Subcutaneous adipose tissue (tissue), 4 donors: ENCODE measurements around the gene LRRC42. TPM values are rescaled to one million over a fixed set of nuclear protein-coding genes. Genes with fewer than 3 reads are reported as not detected.

ENCODE experiments used
- total RNA-seq, 4 donors: library from RNA; depleted of rRNA; stranded (reverse); fragments of >200 nt; gene quantifications; one replicate each; pipeline ENCODE4 v1.1.0, GENCODE V29; 2016
- TF ChIP-seq, protein P1 (sequence below): fragments of 450-650 bp; IDR thresholded peaks from one replicate; pipeline ENCODE4 v1.5.1; 2016; ENCODE audit warnings: low read depth, mild to moderate bottlenecking, control low read depth, antibody characterized with exemption, moderate library complexity

Gene LRRC42
- total RNA-seq, 4 donors from 2014 or later: 9.6 to 19.4 (median 15.3) TPM

DNA sequence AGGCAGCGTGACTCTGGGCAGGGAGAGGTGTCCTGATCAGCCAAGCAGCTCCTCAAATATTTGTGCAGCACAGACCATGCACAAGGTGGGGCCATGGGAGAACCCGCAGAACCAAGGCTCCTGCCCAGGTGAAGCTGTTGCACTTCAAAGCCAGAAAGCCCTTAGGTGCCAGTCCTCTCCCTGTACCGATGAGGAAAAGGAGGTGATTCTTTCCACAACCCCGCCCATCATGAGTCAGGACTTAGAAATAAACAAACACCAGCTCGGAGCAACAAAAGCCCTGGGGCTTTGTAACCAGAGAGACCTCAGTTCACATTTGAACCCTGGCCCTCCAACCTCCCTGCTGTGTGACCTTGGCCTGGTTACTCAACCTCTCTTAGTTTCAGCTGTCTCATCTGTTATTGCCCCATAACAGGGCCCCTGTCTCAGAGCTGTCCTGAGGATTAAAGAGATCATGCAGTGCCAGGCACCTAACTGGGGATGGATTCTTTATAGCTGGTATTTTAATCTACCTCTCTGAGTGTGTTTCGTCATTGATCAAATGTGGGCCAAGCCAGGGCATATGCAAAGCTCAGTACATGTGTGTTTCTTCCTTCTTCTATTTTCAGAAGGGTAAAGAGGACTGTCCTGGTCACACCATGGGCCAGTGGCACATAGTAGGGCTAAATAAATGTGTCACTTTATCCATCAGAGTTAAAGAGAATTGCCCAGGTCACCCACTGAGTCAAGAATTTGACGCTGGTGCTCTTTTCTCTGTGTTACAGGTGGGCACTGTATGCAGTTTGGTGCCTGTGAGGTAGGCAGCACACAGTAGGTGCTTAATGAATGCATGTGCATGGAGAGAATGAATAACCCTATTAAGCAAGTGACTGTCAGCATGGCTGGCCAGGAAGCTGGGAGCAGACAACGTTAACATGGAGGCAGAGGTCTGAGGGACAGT lies 70.5 kb downstream of the LRRC42 start:
- TF ChIP-seq, protein P1, sequence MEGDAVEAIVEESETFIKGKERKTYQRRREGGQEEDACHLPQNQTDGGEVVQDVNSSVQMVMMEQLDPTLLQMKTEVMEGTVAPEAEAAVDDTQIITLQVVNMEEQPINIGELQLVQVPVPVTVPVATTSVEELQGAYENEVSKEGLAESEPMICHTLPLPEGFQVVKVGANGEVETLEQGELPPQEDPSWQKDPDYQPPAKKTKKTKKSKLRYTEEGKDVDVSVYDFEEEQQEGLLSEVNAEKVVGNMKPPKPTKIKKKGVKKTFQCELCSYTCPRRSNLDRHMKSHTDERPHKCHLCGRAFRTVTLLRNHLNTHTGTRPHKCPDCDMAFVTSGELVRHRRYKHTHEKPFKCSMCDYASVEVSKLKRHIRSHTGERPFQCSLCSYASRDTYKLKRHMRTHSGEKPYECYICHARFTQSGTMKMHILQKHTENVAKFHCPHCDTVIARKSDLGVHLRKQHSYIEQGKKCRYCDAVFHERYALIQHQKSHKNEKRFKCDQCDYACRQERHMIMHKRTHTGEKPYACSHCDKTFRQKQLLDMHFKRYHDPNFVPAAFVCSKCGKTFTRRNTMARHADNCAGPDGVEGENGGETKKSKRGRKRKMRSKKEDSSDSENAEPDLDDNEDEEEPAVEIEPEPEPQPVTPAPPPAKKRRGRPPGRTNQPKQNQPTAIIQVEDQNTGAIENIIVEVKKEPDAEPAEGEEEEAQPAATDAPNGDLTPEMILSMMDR: no peak

Other genes starting within 250 kb of the LRRC42 start
- 1 to 10 TPM in 1 of 4 donors, under 1 TPM in 1, not detected in 2; 0.17 to 3.6 TPM for gene GLIS1, start 207.2 kb upstream of the LRRC42 start, total RNA-seq
- 10 to 100 TPM in 2 of 4 donors, 1 to 10 TPM in 2; 6.0 to 15.1 (median 11.9) TPM for gene NDC1, start 108.1 kb upstream of the LRRC42 start, total RNA-seq
- 10 to 100 TPM; 17.0 to 35.2 (median 23.9) TPM for gene YIPF1, start 56.6 kb upstream of the LRRC42 start, total RNA-seq
- not detected for gene DIO1, start 52.2 kb upstream of the LRRC42 start, total RNA-seq
- gene IFT25, start 651 bp upstream of the LRRC42 start, total RNA-seq: 10 to 100 TPM; 13.2 to 34.1 (median 21.7) TPM
- gene LDLRAD1, start 71.8 kb downstream of the LRRC42 start, total RNA-seq: not detected
- 100 to 1,000 TPM; 184 to 344 (median 338) TPM for gene TMEM59, start 106.9 kb downstream of the LRRC42 start, total RNA-seq
- gene TCEANC2, start 107.3 kb downstream of the LRRC42 start, total RNA-seq: 1 to 10 TPM; 3.3 to 5.6 (median 4.4) TPM
- gene CDCP2, start 206.7 kb downstream of the LRRC42 start, total RNA-seq: under 1 TPM in 1 of 4 donors, not detected in 3; 0.16 TPM